Measurements from ENCODE around the gene ZNF664. TPM values are rescaled to one million over a fixed set of nuclear protein-coding genes. Genes with fewer than 3 reads are reported as not detected.

ZNF664 gene
- total and polyA plus RNA-seq, 2 of the 8 experiments (the other 6 are each of a cell fraction or from before 2014, with no cell fraction given): 22.8 to 51.4 TPM

- Histone ChIP-seq H3K4me2 (ENCODE audit: insufficient read depth in 1 of 2, low read depth in 2 of 2, low read length in 2 of 2) (no peak overlapping the region), H2BK15ac (ENCODE audit: low read length) (no peak overlapping the region), H3K9me3 (ENCODE audit: insufficient read depth in 2 of 2, low read depth in 1 of 2, low read length in 1 of 2) (no peaks in the 10 kb centered on the region), H3K18ac (ENCODE audit: extremely low read depth, low read length) (no peak overlapping the region), H2BK5ac (ENCODE audit: low read depth, low read length) (no peak overlapping the region), H2AK5ac (ENCODE audit: low read depth, low read length) (no peak overlapping the region; the same call in 1 of the 2 replicates), H3K4ac (replicated peaks; ENCODE audit: insufficient read length, low read depth, low read length) (no peak overlapping the region), H4K8ac (ENCODE audit: extremely low read depth, insufficient read depth, low read length) (no peak overlapping the region), H3K4me3 (ENCODE audit: extremely low read depth in 1 of 4, insufficient read depth in 2 of 4, low read depth in 3 of 4, low read length in 4 of 4) (no peak overlapping the region), H3K36me3 (ENCODE audit: control insufficient read depth in 2 of 4, insufficient read depth in 4 of 4, low read length in 3 of 4) (peaks cover 0 to 2% (median 0%) of the 10 kb centered on the region in 4 experiments; a peak in 1 of 8 replicates), H3K23ac (ENCODE audit: insufficient read length) (no peak overlapping the region), H4K5ac (ENCODE audit: insufficient read length, low read depth, low read length) (no peak overlapping the region), H3K79me2 (ENCODE audit: control insufficient read depth in 1 of 2, insufficient read depth in 2 of 2, low read length in 2 of 2) (no peaks in the 10 kb centered on the region), H2AFZ (ENCODE audit: low read length) (no peak overlapping the region), H3K23me2 (ENCODE audit: low read depth, low read length) (no peaks in the 10 kb centered on the region), H3K14ac (ENCODE audit: insufficient read length) (no peak overlapping the region), H2BK12ac (ENCODE audit: low read depth, low read length) (no peak overlapping the region), H2BK120ac (replicated peaks; ENCODE audit: low read depth, low read length) (no peak overlapping the region), H3K27ac (ENCODE audit: low read depth, low read length) (no peak overlapping the region), H4K20me1 (replicated peaks in 1 of 2; ENCODE audit: control insufficient read depth in 1 of 2, insufficient read depth in 2 of 2, low read length in 2 of 2) (peaks cover 2 to 12% of the 10 kb centered on the region in 2 experiments), H3K27me3 (replicated peaks in 1 of 4; ENCODE audit: control insufficient read depth in 3 of 4, extremely low read depth in 1 of 4, insufficient read depth in 3 of 4, low read length in 3 of 4) (no peaks in the 10 kb centered on the region; a peak in 1 of 7 replicates), H4K91ac (replicated peaks; ENCODE audit: insufficient read length, low read length) (no peak overlapping the region), H3K4me1 (replicated peaks in 1 of 4; ENCODE audit: control insufficient read depth in 3 of 4, insufficient read depth in 4 of 4, low read length in 3 of 4) (peaks cover 0 to 3% (median 0%) of the 10 kb centered on the region in 4 experiments; a peak in 2 of 7 replicates), H2BK20ac (ENCODE audit: low read length) (no peak overlapping the region), H3K56ac (replicated peaks; ENCODE audit: insufficient read length, low read depth, low read length) (no peak overlapping the region), H3K9ac (replicated peaks in 1 of 4; ENCODE audit: extremely low read depth in 1 of 4, low read depth in 3 of 4, low read length in 3 of 4) (no peak overlapping the region), H3K79me1 (ENCODE audit: low read depth, low read length) (no peaks in the 10 kb centered on the region; the same call in 1 of the 2 replicates)
- 87% methylated on average over 2 of the region's 2 CpGs; no CpG with 5 or more reads in 1 of the 2 experiments for WGBS, 2 experiments (ENCODE audit: extremely low coverage in 1 of 2, insufficient coverage in 1 of 2, insufficient read length in 1 of 2, insufficient replicate concordance in 2 of 2, low coverage in 1 of 2, low lambda C conversion rate in 2 of 2, missing lambda C conversion rate in 1 of 2)
- CTCF ChIA-PET (ENCODE audit: partially characterized antibody): interaction anchor here (0.8 to 1.8 kb wide), 2 partner anchors 12 to 14 kb away, joined by 3 to 4 read pairs; no protein-coding TSS in a partner anchor
- POLR2A ChIA-PET (ENCODE audit: partially characterized antibody): no interaction called here
- DNase-seq (ENCODE audit: low read depth in 1 of 2, low spot score in 2 of 2): no peak
- FAIRE-seq: no peak
- TF ChIP-seq YY1 (IDR thresholded peaks at IDR 0.05; ENCODE audit: low read depth, low read length) (no peak), GABPA (IDR thresholded peaks at IDR 0.05; ENCODE audit: borderline replicate concordance, insufficient read depth, low read length) (no peak), POLR2A (IDR thresholded peaks at IDR 0.05; ENCODE audit: control extremely low read depth in 1 of 2, low read depth in 2 of 2, low read length in 2 of 2) (no peak), TCF12 (IDR thresholded peaks at IDR 0.05; ENCODE audit: low read depth, low read length) (no peak), CEBPB (IDR thresholded peaks at IDR 0.05; ENCODE audit: low read depth, low read length) (no peak), CBX5 (IDR thresholded peaks at IDR 0.05; ENCODE audit: low read depth, low read length) (no peak), EZH2 (IDR thresholded peaks at IDR 0.05; ENCODE audit: low read depth, low read length, severe bottlenecking) (no peak), EP300 (IDR thresholded peaks at IDR 0.05; ENCODE audit: borderline replicate concordance in 1 of 2, low read depth in 2 of 2, low read length in 2 of 2) (no peak), USF2 (IDR thresholded peaks at IDR 0.05; ENCODE audit: low read length) (no peak), HDAC2 (IDR thresholded peaks at IDR 0.05; ENCODE audit: borderline replicate concordance in 1 of 2, low read depth in 2 of 2, low read length in 2 of 2) (no peak), BRCA1 (IDR thresholded peaks at IDR 0.05; ENCODE audit: low read depth, low read length) (no peak), RFX5 (IDR thresholded peaks at IDR 0.05; ENCODE audit: borderline replicate concordance, low read depth, low read length) (no peak)
Measured at GRCh38 chr12:123998344-123998990, 25.5 kb downstream of the ZNF664 start.
